CD4-positive, alpha-beta T cell treated with Interleukin-10 for 1 hour (primary cell): ENCODE results near the gene BTNL9.
"Not testable (repeated sequence)": the region's sequence is repeated elsewhere in the genome, so short reads cannot be mapped to it uniquely, and the experiment has no call there.

Experiments used
- DNase-seq: peaks from one replicate; pipeline ENCODE4 v3.0.0-alpha.2; 2020

The BTNL9 gene

GRCh38 chr5:181063514-181063913 is 23.4 kb downstream of the BTNL9 start:
- DNase-seq: no peak

GRCh38 chr5:181064987-181065386 is 24.9 kb downstream of the BTNL9 start:
- DNase-seq: no peak

DNA sequence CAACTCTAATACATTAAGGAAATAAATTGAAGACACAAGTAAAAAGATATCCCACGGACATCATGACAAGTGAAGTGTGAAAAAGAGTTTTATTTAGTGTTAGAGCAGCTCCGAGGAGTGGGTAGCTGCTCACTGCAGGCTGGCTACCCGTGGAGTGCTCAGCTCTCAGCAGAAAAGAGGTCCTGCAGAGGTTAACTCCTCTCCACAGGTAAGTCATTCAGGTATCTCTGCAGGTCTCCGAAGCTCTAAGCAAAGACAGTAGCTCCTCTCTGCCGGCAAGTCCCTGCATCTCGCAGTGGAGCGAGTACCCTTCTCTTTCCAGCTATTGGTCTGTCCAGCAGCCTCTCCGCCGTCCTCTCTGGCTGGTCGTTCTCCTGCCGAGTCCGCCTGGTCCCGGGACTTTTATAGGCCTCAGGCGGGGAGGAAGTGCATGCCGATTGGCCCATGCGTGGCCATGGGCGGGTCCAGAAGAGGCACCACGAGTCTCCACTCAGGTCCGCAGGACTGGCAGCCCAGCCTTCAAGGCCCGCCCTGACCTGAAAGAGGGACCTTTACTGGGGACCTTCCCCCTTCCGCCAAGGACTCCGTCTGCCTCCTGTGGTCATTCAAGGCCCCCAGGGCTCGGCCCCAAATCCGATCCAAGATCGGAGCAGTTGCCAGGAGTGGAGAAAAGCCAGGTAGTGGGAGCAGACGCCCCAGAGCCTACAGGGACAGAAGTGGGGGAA is 29.9 kb downstream of the BTNL9 start:
- no peak for DNase-seq

GRCh38 chr5:181070523-181070922 is 30.5 kb downstream of the BTNL9 start:
- no peak for DNase-seq

DNA sequence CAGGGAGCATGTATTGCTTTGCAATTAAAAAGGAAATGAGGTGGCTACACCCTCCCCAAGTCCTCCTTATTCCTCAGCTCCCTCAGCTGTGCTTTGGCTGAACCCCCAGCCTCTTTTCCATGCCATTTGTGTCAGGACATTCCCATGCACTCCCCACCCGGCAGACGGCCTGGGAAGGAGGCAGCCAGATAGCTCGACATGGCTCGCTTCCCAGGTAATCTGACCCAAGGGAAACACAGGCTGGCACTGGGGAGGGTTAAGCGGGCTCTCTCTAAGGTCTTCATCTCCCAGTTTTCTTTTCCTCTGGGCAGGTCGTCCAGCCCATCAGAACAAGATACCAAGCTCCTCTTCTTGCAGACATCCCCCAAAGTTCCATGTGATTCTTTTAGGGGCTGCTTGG is 31.2 kb downstream of the BTNL9 start:
- no peak for DNase-seq

GRCh38 chr5:181076920-181077319 is 36.9 kb downstream of the BTNL9 start:
- no peak for DNase-seq

GRCh38 chr5:181081989-181082388 is 41.9 kb downstream of the BTNL9 start:
- DNase-seq: no peak

- no peak for DNase-seq
These were observed 44.6 kb downstream of the BTNL9 start for GRCh38 chr5:181084621-181085195.

- DNase-seq: no peak
These were observed 46.2 kb downstream of the BTNL9 start for GRCh38 chr5:181086026-181086883.

DNA sequence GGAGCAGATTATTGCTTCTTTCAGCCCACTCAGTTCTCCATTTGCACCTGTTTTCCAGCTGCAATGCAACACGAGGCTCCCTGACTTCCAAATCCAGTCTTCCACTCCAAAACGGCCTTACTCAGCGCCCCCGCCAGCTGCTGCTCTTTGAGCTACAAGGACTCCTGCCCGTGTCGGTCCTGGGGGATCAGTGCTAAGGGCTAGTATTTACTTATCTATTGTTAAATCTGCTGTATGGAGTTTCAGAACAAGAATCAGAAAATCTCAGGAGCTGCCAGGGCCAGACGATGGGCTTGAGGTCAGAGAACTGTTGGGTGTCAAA is 46.8 kb downstream of the BTNL9 start:
- DNase-seq: no peak

GRCh38 chr5:181087309-181087708 is 47.2 kb downstream of the BTNL9 start:
- DNase-seq: no peak

DNA sequence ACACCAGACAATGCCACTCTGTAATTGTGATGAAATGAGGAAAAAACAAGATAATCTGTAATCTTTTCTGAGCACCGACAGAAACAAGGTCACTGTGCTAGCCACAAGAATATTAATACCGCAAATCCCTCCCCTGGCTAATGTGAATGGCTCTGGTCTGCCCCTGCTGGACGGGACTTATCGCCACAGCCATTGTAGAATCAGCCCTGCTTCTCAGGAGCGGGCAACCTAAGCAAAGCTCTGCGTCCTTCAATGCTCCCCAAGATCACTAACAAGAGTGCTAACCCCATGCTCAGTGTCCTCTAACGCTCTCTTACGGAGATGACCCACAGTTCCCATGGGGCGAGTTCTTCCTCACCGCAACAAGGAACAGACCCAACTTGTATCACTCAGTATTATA is 48.2 kb downstream of the BTNL9 start:
- DNase-seq: no peak

GRCh38 chr5:181092428-181092827 is 52.4 kb downstream of the BTNL9 start:
- DNase-seq: no peak

DNA sequence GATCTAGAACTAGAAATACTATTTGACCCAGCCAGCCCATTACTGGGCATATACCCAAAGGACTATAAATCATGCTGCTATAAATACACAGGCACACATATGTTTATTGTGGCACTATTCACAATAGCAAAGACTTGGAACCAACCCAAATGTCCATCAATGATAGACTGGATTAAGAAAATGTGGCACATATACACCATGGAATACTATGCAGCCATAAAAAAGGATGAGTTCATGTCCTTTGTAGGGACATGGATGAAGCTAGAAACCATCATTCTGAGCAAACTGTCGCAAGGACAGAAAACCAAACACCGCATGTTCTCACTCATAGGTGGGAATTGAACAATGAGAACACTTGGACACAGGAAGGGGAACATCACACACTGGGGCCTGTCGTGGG is 55.1 kb downstream of the BTNL9 start:
- DNase-seq: not testable (repeated sequence)

DNA sequence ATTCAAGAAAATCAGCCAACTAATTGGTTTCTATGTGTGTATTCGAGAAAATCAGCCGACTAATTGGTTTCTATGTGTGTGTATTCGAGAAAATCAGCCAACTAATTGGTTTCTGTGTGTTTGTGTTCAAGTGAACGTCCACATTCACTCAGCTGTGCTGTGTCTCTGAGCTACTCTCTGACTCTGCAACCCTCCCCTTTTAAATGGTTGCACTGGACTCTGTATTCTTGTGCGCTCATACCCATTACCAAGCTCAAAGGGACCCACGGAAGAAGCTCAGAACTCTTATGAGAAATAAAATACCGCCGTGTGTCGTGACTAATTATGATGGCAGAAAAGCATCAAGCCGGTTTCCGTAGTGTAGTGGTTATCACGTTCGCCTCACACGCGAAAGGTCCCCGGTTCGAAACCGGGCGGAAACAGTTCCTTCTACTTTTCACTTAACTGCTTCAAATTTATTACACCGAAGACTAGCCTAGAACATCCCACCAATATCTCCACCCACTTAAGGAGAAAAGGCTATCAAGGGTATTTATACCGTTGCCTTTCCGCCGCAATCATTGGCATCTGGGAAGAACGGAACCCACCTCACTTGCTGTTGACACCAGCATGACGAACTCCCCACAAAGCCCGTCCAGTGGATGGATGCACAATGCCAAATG is 56.8 kb downstream of the BTNL9 start:
- DNase-seq: not testable (repeated sequence)

DNA sequence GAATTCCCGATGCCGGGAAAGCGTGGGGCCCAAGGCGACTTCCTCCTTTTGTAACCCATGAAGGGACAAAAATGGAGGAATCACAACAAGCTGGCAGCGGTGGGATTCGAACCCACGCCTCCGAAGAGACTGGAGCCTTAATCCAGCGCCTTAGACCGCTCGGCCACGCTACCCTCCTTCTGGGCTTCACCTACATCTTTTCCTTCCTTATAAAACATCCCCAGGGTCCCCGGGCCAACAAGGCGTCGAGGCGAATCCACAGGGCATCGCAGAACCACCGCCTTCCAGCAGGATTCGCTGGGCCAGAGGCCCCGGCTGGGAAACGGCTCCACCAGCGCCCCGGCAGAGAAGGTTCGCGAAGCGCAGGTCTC is 57.3 kb downstream of the BTNL9 start:
- DNase-seq: not testable (repeated sequence)

DNA sequence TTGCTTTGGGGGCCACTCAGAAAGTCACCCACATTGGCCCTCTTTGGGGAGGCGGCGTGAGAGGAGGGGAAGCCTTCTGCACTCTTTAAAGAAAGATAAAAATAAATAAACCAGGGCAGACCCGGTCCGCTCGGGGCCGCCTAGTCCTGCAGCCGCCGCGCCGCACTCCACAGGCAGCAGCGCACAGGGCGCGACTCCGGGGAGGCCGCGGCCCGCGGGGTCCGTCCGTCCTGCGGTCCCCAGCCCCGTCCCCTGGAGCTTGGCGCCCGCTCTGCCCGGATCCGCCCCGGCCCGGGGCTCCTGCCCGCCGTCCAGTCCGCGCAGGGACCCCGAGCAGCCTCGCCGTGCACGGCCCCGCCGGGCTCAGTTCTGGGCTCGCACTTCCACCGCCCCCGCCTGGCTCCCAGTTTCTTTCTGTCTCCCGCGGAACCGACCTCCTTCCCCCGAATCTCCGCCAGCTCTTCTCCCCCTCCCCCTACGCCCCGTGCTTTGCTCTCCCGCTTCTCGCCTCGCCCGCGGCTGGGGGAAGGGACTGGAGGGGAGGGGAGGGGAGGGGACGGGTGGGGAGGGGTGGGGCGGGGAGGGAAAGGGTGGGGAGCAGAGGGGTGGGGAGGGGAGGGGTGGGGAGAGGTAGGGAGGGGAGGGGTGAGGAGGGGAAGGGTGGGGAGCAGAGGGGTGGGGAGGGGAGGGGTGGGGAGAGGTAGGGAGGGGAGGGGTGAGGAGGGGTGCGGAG is 57.9 kb downstream of the BTNL9 start:
- DNase-seq: not testable (repeated sequence)

- DNase-seq: no peak
These were observed 58.9 kb downstream of the BTNL9 start for GRCh38 chr5:181098762-181099601.

DNA sequence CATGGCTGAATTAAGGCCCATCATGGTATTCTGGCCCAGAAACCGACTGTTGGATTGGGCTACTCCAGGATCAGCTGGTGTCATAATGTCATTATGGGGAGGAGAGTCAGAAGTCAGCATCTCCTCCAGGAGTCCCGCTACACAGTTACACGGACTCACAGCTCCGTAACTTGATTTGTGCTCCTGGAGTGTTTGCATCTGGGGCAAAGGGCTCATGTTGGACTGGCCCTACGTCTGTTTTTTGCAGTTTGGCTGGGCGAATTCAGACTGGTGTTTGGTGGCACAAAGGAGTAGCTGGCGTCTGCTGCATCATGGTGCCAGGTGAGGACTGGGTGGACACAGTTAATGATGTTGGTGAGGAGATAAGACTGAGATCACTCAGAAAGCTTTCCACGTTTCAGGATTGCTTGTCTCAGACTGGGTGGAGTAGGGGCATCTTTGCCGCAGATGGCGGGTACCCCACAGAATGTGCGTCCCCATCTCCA is 59.6 kb downstream of the BTNL9 start:
- no peak for DNase-seq

GRCh38 chr5:181100121-181100875 is 60.2 kb downstream of the BTNL9 start:
- DNase-seq: no peak
